ENCODE results near the gene SMAD6.

- no peak for TF ChIP-seq POLR2A (conservative IDR thresholded peaks at IDR 0.05)
- no peak for TF ChIP-seq ELF1 (tag; IDR thresholded peaks at IDR 0.05)
- no peak for TF ChIP-seq RERE (CRISPR knock-in tag; IDR thresholded peaks at IDR 0.05; ENCODE audit: borderline replicate concordance)
- no peak for TF ChIP-seq MAZ (CRISPR knock-in tag; conservative IDR thresholded peaks at IDR 0.05 in 1 of 2, IDR thresholded peaks at IDR 0.05 in 1 of 2)
- TF ChIP-seq ATF6 (CRISPR knock-in tag; IDR thresholded peaks at IDR 0.05) = no peak
Measured at GRCh38 chr15:66760968-66761725, 59.1 kb downstream of the SMAD6 start.

All from K562 (cell line).